NCI-H2107 (cell line): ENCODE results near the gene BICRAL.
A peak's percentile ranks its signal among the peaks of the same experiment; 100 is the strongest.
"Not testable (repeated sequence)": the region's sequence is repeated elsewhere in the genome, so short reads cannot be mapped to it uniquely, and the experiment has no call there.

Experiments
- DNase-seq: peaks from one replicate; lab custom pipeline; 2025; lab: John Stamatoyannopoulos, UW

BICRAL gene, protein sequence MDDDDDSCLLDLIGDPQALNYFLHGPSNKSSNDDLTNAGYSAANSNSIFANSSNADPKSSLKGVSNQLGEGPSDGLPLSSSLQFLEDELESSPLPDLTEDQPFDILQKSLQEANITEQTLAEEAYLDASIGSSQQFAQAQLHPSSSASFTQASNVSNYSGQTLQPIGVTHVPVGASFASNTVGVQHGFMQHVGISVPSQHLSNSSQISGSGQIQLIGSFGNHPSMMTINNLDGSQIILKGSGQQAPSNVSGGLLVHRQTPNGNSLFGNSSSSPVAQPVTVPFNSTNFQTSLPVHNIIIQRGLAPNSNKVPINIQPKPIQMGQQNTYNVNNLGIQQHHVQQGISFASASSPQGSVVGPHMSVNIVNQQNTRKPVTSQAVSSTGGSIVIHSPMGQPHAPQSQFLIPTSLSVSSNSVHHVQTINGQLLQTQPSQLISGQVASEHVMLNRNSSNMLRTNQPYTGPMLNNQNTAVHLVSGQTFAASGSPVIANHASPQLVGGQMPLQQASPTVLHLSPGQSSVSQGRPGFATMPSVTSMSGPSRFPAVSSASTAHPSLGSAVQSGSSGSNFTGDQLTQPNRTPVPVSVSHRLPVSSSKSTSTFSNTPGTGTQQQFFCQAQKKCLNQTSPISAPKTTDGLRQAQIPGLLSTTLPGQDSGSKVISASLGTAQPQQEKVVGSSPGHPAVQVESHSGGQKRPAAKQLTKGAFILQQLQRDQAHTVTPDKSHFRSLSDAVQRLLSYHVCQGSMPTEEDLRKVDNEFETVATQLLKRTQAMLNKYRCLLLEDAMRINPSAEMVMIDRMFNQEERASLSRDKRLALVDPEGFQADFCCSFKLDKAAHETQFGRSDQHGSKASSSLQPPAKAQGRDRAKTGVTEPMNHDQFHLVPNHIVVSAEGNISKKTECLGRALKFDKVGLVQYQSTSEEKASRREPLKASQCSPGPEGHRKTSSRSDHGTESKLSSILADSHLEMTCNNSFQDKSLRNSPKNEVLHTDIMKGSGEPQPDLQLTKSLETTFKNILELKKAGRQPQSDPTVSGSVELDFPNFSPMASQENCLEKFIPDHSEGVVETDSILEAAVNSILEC

DNA sequence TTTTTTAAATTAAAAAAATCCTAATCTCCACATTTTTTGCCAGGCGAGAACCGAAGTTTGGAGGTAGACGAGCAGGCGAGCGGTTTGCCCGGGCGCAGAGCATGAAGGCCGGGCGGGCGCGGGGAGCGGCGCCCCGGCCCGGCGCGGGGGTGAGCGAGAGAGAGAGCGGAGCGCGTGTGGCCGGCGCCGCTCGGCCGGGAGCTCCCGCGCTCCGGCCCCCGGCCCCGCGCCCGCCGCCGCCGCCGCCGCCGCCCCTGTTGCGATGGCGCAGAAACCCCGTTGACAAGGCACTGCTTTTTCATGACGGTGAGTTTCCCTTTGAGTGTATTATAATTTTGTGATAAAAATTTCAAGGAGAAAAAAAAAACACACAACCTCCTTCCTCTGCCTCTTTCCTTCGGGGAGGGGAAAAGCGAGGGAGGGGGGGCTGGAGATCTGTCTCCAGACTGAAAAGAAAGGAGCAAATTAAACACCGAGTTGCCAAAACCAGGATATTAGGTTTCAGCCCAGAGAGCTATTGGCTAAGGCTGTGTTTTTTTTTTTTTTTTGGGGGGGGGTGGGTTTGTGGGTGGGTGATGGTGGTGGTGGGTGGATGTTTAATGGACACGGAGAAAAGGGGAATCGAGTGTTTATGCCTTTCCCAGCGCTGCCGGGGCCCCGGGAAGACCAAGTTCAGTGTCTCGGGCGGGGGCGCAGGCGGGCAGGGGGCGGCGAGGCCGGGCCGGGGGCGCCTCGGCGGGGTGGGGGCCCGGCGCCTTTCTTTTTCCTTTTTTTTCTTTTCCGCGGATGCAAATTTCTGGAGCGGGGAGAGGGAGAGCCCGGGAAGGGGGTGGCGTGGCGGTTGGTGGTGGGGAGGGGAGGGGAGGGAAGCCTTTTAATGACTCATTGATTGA, at the start of gene BICRAL:
TSS of gene BICRAL (plus strand) at position 257 of the 893 bp plus-strand sequence. CDS start 39,971 bp downstream, outside the sequence.
- no peak for DNase-seq

DNA sequence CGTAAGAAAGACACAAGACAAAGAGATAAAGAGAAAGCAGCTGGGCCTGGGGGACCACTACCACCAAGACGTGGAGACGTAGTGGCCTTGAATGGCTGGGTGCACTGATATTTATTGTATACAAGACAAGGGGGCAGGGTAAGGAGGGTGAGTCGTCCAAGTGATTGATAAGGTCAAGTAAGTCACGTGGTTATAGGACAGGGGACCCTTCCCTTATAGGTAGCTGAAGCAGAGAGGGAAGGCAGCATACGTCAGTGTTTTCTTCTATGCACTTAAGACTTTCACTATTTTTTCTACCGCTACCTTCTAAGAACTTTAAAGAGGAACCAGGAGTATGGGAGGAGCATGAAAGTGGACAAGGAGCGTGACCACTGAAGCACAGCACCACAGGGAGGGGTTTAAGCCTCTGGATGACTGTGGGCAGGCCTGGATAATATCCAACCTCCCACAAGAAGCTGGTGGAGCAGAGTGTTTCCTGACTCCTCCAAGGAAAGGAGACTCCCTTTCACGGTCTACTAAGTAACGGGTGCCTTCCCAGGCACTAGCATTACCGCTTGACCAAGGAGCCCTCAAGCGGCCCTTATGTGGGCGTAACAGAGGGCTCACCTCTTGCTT, 47.9 kb upstream of the BICRAL start:
- not testable (repeated sequence) for DNase-seq

DNA sequence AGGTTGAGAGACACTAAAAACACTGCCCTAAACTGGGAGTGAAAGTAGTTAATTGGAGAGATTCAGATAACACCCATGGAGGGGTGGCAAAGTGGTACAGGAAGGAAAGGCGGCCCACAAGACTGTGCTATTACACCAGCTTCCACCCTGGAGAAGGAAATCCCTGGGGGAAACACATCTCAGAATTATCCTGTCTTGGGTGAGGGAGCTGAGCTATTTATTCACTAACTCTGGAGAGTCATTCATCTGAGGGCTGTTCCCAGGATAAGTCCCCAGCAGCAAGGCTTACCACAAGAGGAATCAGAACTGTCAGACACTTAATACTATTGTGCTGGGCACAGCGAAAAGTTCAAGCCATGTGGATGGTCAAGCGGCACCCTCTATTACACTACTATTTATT, 45.9 kb upstream of the BICRAL start:
- DNase-seq: no peak

DNA sequence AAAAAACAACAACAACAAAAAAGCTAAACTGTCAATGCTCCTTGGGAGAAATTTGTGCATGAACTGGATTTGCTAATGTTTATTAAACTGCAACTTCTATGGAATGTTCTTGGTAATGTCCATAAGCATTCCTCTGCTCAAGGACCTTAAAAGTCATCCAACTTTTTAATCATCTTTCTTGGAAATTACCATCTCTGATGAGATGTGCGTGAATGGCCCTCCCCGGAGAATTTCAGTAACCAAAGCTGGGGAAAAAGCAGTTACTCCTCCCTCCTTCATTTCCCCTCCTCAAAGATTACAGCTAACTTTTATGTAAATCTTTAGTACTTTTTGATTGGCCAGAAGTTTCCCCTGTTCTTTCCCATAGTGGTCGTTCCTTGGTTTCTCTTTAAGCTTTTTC, 41.1 kb upstream of the BICRAL start:
- no peak for DNase-seq

DNA sequence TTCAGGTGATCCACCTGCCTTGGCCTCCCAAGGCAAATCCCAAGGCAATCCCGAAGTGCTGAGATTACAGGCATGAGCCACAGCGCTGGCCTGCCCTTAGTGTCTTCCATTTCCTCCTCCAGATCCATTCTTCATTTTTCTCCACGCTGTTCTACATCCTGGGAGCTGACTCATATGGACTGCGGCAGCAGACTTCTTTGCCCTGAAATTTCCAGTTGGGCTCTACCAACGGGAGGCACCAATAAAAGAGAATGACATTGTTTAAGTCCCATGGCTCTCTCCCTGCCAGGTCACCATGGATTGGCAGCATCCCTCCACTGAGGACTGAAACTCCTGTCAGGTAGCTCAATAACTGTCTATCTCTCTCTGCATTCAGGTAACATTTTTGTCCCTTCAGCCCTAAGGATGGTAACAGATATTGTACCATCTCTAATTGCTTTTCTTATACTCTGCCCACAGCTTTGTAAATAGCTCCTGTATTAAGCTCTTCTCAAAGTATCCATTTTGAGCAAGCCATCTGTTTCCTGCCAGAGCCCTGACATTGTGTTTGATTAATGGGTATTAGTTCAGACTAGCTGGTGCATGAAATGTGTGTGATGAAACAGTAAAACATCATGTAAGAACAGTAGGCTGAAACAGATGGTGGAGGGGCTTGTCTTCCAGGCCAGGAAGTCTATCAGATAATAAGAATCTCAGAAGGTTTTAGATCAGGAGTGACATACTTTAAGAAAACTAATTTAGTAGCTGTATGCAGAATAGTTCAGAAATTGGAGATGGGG, 39.5 kb upstream of the BICRAL start:
- DNase-seq: no peak

DNA sequence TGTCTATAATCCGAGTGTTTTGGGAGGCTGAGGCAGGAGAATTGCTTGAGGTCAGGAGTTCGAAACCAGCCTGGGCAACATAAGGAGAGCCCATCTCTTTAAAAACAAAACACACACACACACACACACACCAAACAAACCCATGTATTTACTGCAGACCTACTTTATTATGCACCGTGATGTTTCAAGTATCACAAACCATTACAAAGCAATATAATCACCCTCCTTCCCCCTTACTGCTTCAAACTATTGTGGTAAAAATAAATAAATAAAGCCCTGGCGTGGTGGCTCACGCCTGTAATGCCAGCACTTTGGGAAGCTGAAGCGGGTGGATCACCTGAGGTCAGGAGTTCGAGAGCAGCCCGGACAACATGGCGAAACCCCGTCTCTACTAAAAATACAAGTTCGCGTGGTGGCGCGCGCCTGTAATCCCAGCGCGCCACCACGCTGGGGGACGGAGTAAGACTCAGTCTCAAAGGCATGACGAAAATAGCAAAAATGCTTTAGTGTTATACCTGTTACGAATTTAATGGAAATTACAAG, 37.4 kb upstream of the BICRAL start:
- no peak for DNase-seq

DNA sequence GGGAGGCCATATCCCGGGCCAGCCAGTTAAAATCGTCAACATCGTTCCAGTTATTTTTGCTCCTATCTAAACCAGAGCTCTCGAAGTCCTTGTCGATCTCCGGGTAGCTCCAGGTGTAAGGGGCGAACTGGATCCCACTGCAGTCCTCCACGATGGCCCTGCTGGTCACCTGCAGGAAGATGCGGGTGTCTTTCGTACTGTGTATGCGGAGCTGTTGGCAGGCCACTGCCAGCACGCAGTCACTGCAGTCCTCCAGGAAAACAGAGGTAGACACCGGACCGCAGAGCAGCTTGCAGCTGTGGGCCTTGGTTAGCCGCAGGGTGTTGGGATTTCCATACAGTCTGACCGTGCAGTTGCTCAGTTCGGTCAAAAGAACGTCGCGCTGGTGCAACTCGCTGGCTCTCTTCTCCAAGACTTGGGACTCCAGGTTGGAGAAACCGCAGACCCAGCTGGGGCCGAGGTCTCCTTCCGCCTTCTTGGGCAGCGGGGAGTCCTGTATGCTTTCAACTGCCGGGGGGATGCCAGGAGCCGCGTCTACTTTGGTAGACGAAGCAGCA, 36.7 kb upstream of the BICRAL start:
- no peak for DNase-seq

DNA sequence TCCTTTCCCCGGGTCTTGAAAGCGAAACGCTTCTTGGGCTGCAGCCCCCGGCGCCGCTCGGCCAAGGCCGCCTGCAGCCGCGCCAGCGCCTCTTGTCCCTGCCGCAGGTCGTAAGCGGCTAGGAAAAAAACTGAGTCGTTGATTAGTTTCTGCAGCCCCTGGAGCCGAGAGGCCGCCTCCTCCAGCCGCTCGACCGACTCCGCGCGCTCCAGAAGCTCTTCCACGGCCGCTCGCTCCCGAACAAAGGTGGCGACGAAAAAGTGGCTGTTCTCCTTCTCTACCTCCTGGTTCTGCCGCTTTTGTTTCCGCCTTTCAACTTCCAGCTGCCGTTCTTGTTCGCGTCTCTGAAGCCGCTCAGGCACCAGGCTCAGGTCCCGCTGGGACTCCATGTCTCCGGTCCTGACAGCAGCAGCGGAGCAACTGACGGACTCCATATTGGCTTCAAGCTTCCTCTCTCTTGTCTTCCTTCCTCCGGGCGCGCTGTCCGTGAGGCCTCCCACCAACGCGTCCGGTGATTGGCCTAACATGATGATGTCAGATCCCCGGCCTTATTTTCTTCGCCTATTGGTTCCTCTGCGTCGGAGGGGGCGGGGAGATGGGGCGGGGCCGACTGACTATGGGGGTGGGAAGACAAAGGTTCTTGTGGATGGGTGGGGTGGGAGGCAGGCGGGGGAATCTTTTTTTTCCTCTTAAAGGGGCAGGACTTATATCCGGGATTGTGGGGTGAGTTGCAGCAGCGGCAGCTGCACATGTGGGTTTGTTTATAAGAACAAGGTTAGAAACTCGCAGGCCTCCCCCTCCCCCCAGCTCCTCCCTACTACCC, 36.0 kb upstream of the BICRAL start, which contains the start of gene TBCC:
TSS of gene TBCC (minus strand) at position 464 of the 823 bp plus-strand sequence. CDS start at position 434, 30 bp downstream.
- peak; percentile 86 for DNase-seq

DNA sequence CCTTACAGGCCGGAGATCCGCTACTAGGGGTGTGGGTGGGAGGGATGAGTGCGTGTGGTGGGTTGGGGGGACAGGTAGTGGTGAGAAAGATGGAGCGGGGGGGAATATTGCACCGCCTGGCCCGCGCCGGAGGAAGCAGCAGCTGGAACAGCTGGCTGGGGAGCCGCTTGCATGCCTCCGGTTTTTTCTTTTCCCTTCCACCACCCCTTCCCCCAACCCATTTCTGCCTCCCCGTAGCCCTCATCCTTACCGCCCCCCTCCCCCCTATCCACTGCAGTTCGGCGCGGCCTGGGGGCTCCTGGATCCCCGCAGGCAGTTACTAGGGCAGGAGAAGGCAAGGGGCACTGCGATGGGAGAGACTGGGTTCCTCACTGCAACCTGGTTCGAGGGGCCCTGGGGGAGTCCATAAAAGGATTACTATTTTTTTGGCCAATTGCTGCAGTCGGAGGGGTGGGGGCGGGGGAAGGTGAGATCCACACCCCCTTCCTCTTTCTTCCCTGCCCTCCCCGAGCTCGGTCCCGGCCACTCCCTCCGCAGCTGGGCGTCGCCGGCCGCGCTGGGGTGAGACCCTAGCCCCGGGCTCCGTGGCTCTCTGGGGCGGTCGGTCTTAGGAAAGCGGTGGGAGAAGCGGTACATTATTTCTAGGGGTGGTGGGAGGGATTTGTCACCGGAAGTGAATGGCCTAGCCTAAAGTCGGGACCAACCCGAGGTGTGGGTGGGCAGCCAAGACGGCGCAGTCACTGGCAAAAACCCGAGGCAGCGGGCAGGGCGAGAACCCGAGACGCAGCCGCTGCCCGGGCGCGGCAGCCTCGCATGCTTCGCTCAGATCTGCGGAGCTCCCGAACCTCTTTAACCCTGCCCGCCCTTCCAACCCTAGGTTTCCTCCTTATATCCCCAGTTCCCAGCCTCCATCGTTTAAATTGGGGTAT, 35.1 kb upstream of the BICRAL start:
- DNase-seq: no peak

DNA sequence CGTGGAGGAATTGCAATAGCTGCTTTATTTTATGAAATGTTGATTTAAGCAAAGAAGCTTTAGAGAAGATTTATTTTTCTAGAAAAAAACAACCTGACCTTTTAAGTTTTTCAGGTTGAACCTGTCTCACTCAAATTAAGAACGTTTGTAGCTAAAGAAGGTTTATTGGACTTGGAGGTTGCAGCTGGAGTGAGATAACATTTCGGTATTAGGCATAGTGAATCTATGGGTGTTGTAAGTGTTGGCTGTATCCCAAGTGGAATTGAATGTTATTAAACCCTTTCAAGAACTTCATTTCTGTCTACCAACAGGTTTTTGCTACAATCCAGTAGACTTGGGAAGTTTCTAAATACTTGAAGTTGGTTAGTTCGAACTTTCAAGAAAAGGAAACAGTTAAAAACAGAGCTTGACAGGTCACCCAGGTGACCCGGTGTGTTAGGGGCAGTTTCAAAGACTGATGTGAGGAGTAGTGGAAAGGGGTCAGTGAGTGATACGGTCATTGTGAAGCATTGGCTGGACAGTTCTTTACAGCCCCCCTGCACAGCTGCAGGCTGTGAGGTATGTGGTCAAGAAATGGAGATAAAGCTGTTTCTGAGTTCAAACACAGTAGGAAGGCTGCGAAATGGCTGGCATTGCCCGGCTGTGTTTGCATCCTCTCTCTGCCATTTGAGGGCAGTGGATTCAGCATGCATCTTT, 33.5 kb upstream of the BICRAL start:
- DNase-seq: no peak

DNA sequence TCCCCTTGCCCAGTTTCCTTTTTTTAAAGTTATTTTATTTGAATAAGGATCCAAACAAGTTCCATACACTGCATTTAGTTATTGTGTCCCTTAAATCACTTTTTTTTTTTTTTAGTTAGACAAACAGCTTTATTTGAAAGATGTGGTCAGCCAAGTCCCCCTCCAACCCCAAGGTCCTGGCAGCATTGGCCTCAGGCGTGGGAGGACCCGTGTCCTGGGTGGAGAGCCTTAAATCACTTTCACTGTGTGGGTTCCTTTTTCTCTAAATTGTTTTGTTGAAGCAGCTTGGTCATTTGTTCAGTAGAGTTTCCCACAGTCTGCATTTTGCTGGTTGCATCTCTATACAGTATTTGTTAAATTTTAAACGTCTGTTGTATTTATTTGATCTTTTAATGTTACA, 30.8 kb upstream of the BICRAL start:
- DNase-seq: no peak

DNA sequence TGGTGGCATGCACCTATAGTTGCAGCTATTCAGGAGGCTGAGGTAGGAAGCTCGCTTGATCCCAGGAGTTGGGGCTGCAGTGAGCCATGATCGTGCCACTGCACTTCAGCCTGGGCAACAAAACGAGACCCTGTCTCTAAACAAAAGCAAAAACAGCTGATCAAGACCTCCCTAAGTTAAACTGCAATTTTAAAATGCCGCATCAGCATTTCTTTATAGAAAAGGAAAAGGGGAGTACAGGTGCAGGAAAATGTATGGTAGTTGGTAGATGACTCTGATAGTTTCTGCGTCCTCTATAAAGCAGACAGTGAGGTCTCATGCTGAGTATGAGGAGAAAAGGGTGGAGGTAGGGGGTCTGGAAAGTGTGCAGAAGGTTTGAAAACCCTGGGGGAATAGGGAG, 27.1 kb upstream of the BICRAL start:
- no peak for DNase-seq

DNA sequence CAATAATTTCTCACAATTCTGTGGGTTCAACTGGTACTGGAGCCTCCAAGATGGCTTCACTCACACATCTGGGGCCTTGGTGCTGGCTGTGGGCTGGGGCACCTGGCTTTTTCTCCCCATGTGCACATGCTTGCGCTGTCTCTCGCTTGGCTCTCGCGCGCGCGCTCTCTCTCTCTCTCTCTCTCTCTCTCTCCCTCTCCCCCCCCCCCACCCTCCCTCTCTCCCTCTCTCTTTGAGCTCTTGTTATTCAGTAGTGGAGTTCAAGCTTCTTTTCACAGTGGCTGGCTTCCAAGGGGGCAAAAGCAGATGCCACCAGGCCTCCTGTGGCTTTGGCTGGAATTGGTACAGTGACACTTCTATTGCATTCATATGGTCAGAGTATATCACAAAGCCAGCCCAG, 25.1 kb upstream of the BICRAL start:
- no peak for DNase-seq

DNA sequence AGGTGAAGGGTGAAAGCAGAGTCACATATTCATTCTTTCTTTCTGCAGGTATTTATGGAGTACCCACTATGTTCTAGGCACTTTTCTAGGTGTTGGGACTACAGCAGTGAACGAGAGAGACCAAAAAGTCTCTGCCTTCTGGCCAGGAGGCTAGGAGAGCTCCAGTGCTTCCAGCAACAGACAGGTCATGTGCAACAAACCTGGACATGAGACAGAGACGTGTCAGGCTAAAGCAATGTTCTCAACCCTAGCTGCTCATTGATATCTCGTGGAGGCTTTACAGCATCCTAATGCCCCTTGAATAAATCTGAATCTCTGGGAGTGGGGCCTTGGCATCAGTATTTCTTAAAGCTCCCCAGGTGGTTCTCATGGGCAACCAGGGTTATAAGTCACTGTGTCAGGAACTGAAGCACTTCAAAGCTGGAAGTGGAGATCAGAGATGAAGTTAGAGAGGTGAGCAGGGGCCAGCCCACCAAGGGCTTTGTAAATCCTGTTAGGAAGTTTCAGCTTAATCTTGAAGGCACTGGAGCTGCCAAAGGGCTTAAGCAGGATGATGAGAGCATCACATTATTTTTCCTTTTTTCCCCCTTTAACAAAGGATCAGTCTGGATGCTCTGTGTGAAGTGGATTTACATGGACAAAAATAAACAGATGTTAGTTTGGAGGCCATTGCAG, 23.0 kb upstream of the BICRAL start:
- no peak for DNase-seq

DNA sequence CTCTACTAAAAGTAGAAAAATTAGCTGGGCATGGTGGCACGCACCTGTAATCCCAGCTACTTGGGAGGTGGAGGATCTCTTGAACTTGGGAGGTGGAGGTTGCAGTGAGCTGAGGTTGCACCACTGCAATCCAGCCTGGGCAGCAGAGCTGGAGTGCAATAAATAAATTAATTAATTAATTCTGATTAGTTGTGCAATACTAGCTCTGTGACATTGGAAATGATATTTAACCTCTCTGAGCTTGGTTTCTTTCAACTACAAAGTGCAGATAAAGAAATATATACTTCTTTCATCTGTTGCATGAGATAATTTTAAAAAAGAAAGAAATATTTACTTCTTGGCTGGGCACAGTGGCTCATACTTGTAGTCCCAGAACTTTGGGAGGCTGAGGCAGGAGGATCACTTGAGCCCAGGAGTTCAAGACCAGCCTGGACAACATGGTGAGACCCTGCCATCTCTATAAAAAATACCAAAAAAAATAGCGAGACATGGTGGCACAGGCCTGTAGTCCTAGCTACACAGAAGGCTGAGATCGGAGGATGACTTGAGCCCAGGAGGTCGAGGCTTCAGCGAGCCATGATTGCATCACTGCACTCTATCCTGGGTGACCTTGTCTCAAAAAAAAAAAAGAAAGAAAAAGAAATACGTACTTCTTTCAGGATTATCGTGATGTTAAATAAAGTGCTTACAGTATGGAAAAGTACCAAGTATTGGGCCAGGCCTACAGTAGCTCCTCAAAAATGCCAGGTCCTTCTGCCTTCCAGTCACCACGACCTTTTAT, 20.4 kb upstream of the BICRAL start:
- DNase-seq: no peak

DNA sequence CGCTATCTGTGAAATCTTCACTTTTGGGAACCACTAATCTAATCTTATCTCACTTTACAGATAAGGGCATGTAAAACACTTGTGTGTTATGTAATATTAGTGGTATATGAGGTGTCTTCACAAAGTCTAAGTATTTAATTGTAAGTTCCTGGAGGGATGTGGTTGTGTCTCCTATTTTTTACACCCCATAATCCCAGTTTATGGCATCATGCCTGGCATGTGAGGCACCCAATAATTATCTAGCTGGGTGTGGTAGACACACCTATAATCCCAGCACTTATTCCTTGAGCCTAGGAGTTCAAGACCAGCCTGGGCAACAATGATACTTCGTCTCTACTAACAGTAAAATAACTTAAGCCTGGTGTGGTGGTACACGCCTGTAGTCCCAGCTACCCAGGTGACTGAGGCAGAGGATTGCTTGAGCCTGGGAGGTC, 19.4 kb upstream of the BICRAL start:
- DNase-seq: no peak
